Liver (tissue), 9 donors: ENCODE measurements around the gene TMA7B. TPM values are rescaled to one million over a fixed set of nuclear protein-coding genes. Genes with fewer than 3 reads are reported as not detected.

Source experiments
- DNase-seq: peaks from one replicate; pipeline ENCODE4 v3.0.0-alpha.2; 2017; ENCODE audit warnings: low spot score
- H3K27ac ChIP-seq, 2 donors: one replicate each; pipeline ENCODE4 v1.7.0; 2013; ENCODE audit warnings: inconsistent platforms in 2 of 2, low read length in 2 of 2, control low read depth in 1 of 2, low read depth in 1 of 2, mild to moderate bottlenecking in 1 of 2
- H3K27me3 ChIP-seq, 4 donors: one replicate each; pipeline versions ENCODE4 v1.6.1 to v1.7.0; 2013; ENCODE audit warnings: low read length in 3 of 4, inconsistent platforms in 1 of 4, mild to moderate bottlenecking in 1 of 4, moderate library complexity in 1 of 4; ENCODE audit not compliant: control insufficient read depth in 4 of 4, insufficient read depth in 4 of 4
- H3K36me3 ChIP-seq, 4 donors: one replicate each; pipeline versions ENCODE4 v1.6.1 to v1.7.0; 2013; ENCODE audit warnings: low read length in 3 of 4, mild to moderate bottlenecking in 3 of 4, low read depth in 1 of 4, moderate library complexity in 1 of 4; ENCODE audit not compliant: control insufficient read depth in 4 of 4, insufficient read depth in 3 of 4
- H3K4me1 ChIP-seq, 4 donors: one replicate each; pipeline versions ENCODE4 v1.6.1 to v1.7.0; 2013; ENCODE audit warnings: low read length in 3 of 4, mild to moderate bottlenecking in 3 of 4, moderate library complexity in 1 of 4; ENCODE audit not compliant: control insufficient read depth in 4 of 4, insufficient read depth in 4 of 4
- H3K4me3 ChIP-seq, 3 donors: one replicate each; pipeline versions ENCODE4 v1.6.1 to v1.7.0; 2013; ENCODE audit warnings: low read length in 3 of 3, control low read depth in 1 of 3, low read depth in 1 of 3, mild to moderate bottlenecking in 1 of 3
- H3K9ac ChIP-seq, 2 donors: one replicate each; pipeline ENCODE4 v1.7.0; 2013; ENCODE audit warnings: low read length in 2 of 2, mild to moderate bottlenecking in 2 of 2, moderate library complexity in 2 of 2, control low read depth in 1 of 2, low read depth in 1 of 2
- H3K9me3 ChIP-seq, 4 donors: one replicate each; pipeline versions ENCODE4 v1.6.1 to v1.7.0; 2013; ENCODE audit warnings: low read length in 3 of 4; ENCODE audit not compliant: control insufficient read depth in 4 of 4
- EGR1 ChIP-seq, 2 donors: IDR thresholded peaks; 2 replicates each; pipeline ENCODE4 v1.6.1; 2016 to 2018; ENCODE audit warnings: antibody characterized with exemption in 2 of 2, low read depth in 2 of 2
- FOXA1 ChIP-seq: IDR thresholded peaks from 2 replicates; pipeline ENCODE4 v1.6.1; 2016; ENCODE audit warnings: antibody characterized with exemption
- FOXA2 ChIP-seq: IDR thresholded peaks from 2 replicates; pipeline ENCODE4 v1.6.1; 2016; ENCODE audit warnings: antibody characterized with exemption
- GABPA ChIP-seq, 2 donors: IDR thresholded peaks in 1 of 2; conservative IDR thresholded peaks in 1 of 2; 2 replicates each; pipeline ENCODE4 v1.6.1; 2016; ENCODE audit warnings: antibody characterized with exemption in 2 of 2, mild to moderate bottlenecking in 1 of 2, moderate library complexity in 1 of 2
- HNF4G ChIP-seq: IDR thresholded peaks from 2 replicates; pipeline ENCODE4 v1.6.1; 2016; ENCODE audit warnings: antibody characterized with exemption
- JUND ChIP-seq, 2 donors: IDR thresholded peaks; 2 replicates each; pipeline ENCODE4 v1.6.1; 2016; ENCODE audit warnings: antibody characterized with exemption in 2 of 2
- NR2F2 ChIP-seq: IDR thresholded peaks from 2 replicates; pipeline ENCODE4 v1.6.1; 2016; ENCODE audit warnings: antibody characterized with exemption
- RXRA ChIP-seq, 2 donors: IDR thresholded peaks; 2 replicates each; pipeline ENCODE4 v1.6.1; 2017 to 2018; ENCODE audit warnings: antibody characterized with exemption in 2 of 2, mild to moderate bottlenecking in 1 of 2
- SP1 ChIP-seq: IDR thresholded peaks from 2 replicates; pipeline ENCODE4 v1.6.1; 2018; ENCODE audit warnings: antibody characterized with exemption, mild to moderate bottlenecking
- TAF1 ChIP-seq: conservative IDR thresholded peaks from 2 replicates; pipeline ENCODE4 v1.6.1; 2016; ENCODE audit warnings: antibody characterized with exemption, mild to moderate bottlenecking
- YY1 ChIP-seq: IDR thresholded peaks from 2 replicates; pipeline ENCODE4 v1.6.1; 2016; ENCODE audit warnings: antibody characterized with exemption, mild to moderate bottlenecking
- WGBS: extraction: QIAGEN DNeasy Blood & Tissue Kit; methylation state at CpG from one replicate; pipeline ENCODE4 v1.1.7; 2013; 5-methylcytosine and 5-hydroxymethylcytosine counted together
- polyA plus RNA-seq, 2 donors: library from polyadenylated mRNA; stranded (reverse) in 1 of 2; unstranded in 1 of 2; fragments of 200-250 nt in 1 of 2; fragments of >200 nt in 1 of 2; fragmentation: Nextera tagmentation in 1 of 2; extraction: Ambion mirVana in 1 of 2; gene quantifications; one replicate each; pipeline versions ENCODE4 v1.2.1 to v1.2.3, GENCODE V29; 2013 to 2015
- total RNA-seq, 2 donors: library from RNA; depleted of rRNA; stranded (reverse); fragments of >200 nt; gene quantifications; one replicate each; pipeline ENCODE4 v1.2.3, GENCODE V29; 2014
- TF ChIP-seq, protein P1 (sequence below): IDR thresholded peaks from 2 replicates; pipeline ENCODE4 v1.6.1; 2016; ENCODE audit warnings: antibody characterized with exemption, mild to moderate bottlenecking
- TF ChIP-seq, protein P2 (sequence below): IDR thresholded peaks from 2 replicates; pipeline ENCODE4 v1.6.1; 2016; ENCODE audit warnings: antibody characterized with exemption
- TF ChIP-seq, protein P3 (sequence below): fragments of 150-350 bp; IDR thresholded peaks from 2 replicates; pipeline ENCODE4 v1.5.1; 2017; ENCODE audit warnings: improper control_type of control experiment, low read depth, low read length; ENCODE audit not compliant: missing input control
- donor health status: healthy.
- donor health status: healthy.
- donor health status: healthy.
- donor health status: healthy.
- donor health status: healthy.

TMA7B gene
- total and polyA plus RNA-seq, 4 donors, result 0.25 to 2.1 TPM; not detected in 2

DNA sequence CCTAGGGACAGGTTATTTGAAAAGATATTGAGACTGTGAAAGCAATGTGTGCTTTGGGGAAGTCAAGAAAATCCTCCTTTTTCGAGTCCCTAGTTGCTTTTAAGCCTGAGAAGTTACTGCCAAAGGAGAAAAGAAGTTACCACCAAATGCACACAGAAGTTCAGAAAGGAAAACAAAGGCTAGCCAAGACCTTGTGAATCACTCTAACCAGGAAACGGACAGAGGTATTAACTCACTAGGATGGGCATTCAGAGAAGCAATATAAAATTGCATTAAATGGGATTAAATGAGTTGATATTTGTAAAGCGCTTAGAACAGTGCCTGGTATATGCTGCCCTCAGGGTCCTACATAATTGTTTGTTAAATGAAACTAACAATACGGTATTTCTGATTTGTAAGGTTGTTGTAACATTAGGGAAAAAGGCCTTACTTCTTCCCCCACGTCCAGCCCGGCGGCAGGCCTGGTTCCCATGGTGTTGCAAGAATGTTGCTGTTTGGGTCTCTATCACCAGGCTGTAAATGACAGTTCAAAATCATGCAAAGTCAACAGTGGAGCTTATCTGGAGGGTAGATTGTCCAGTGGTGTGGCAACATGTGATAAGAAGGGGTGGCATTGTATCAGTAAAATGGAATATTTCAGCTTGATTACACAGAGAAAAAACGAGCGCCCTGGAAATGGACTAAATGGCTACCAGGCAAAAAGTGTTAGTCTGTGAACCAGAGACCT lies 7.1 kb downstream of the TMA7B start:
- H3K4me1 ChIP-seq, result peaks cover 0 to 4% (median 0%) of the 10 kb centered on the region in 4 donors
- TF ChIP-seq, protein P1, sequence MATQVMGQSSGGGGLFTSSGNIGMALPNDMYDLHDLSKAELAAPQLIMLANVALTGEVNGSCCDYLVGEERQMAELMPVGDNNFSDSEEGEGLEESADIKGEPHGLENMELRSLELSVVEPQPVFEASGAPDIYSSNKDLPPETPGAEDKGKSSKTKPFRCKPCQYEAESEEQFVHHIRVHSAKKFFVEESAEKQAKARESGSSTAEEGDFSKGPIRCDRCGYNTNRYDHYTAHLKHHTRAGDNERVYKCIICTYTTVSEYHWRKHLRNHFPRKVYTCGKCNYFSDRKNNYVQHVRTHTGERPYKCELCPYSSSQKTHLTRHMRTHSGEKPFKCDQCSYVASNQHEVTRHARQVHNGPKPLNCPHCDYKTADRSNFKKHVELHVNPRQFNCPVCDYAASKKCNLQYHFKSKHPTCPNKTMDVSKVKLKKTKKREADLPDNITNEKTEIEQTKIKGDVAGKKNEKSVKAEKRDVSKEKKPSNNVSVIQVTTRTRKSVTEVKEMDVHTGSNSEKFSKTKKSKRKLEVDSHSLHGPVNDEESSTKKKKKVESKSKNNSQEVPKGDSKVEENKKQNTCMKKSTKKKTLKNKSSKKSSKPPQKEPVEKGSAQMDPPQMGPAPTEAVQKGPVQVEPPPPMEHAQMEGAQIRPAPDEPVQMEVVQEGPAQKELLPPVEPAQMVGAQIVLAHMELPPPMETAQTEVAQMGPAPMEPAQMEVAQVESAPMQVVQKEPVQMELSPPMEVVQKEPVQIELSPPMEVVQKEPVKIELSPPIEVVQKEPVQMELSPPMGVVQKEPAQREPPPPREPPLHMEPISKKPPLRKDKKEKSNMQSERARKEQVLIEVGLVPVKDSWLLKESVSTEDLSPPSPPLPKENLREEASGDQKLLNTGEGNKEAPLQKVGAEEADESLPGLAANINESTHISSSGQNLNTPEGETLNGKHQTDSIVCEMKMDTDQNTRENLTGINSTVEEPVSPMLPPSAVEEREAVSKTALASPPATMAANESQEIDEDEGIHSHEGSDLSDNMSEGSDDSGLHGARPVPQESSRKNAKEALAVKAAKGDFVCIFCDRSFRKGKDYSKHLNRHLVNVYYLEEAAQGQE, result no peak
- no peak for TF ChIP-seq EGR1 (IDR thresholded peaks at IDR 0.05; ENCODE audit: low read depth in 2 of 2)
- TF ChIP-seq FOXA2, result peak; percentile 6
- TF ChIP-seq FOXA1, result no peak
- no peak for TF ChIP-seq NR2F2
- TF ChIP-seq, protein P2, sequence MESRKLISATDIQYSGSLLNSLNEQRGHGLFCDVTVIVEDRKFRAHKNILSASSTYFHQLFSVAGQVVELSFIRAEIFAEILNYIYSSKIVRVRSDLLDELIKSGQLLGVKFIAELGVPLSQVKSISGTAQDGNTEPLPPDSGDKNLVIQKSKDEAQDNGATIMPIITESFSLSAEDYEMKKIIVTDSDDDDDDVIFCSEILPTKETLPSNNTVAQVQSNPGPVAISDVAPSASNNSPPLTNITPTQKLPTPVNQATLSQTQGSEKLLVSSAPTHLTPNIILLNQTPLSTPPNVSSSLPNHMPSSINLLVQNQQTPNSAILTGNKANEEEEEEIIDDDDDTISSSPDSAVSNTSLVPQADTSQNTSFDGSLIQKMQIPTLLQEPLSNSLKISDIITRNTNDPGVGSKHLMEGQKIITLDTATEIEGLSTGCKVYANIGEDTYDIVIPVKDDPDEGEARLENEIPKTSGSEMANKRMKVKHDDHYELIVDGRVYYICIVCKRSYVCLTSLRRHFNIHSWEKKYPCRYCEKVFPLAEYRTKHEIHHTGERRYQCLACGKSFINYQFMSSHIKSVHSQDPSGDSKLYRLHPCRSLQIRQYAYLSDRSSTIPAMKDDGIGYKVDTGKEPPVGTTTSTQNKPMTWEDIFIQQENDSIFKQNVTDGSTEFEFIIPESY, result no peak
- TF ChIP-seq JUND (IDR thresholded peaks at IDR 0.05), result no peak
- H3K27ac ChIP-seq, result no peak overlapping the region
- H3K27me3 ChIP-seq, result no peaks in the 10 kb centered on the region
- no peaks in the 10 kb centered on the region for H3K9me3 ChIP-seq
- 68% methylated on average over 9 of the region's 9 CpGs for WGBS
- DNase-seq, result no peak
- no peaks in the 10 kb centered on the region for H3K36me3 ChIP-seq
- no peak overlapping the region for H3K9ac ChIP-seq
- H3K4me3 ChIP-seq, result no peak overlapping the region

DNA sequence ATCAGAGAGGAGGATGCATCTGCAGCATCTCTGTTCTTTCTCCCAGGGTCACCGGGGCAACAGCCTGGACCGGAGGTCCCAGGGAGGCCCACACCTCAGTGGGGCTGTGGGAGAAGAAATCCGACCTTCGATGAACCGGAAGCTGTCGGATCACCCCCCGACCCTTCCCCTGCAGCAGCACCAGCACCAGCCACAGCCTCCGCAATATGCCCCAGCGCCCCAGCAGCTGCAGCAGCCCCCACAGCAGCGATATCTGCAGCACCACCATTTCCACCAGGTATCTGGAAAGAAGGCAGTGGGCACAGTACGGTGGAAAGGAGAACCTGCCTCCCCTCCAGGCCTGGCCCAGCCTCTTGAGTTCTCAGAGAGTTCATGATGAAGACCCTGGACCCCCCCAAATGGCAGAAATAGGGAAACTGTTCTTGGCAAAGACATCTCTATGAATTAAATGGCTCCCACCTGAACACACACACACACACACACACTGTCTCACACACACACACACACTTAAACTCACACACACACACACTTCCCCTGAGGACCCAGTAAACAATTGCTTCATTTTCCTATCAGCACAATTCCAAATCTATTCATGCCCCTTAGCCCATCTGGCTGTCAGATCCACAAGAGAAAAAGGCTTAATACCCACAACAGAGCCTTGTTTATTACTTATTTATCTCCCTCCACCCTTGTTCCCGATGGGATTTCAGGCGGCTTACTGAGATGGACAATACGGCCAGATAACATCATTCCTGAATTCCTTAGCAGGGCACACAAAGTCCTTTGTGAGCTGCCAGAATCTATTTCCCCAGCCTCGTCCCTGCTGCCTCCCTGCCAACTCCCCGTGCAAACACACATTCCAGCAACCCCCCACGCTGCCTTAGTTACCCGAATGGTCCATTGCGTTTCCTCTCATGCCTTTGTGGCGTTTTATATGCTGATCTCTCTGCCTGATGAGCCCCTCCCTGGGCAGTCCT lies 8.1 kb downstream of the TMA7B start:
- Histone ChIP-seq H3K4me3 (no peak overlapping the region), H3K9ac (no peak overlapping the region), H3K27ac (no peak overlapping the region), H3K4me1 (peaks cover 0 to 4% (median 0%) of the 10 kb centered on the region in 4 donors), H3K27me3 (no peaks in the 10 kb centered on the region), H3K36me3 (no peaks in the 10 kb centered on the region), H3K9me3 (no peaks in the 10 kb centered on the region)
- TF ChIP-seq RXRA (IDR thresholded peaks at IDR 0.05) (no peak), FOXA2 (no peak), SP1 (peak; percentile 53)
- 70% methylated on average over 20 of the region's 20 CpGs for WGBS
- no peak for DNase-seq

DNA sequence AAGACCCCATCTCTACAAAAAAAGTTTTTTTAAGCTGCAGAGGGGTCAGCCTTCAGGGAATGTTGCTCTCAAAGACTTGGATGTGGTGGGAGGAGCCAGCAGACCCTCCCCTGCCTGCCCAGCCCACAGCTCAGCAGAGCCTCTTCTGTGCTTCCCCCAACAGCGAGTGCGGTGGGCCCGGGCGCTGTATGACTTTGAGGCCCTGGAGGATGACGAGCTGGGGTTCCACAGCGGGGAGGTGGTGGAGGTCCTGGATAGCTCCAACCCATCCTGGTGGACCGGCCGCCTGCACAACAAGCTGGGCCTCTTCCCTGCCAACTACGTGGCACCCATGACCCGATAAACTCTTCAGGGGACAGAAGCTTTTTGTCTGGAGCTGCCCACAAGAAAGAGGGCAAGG lies 10.5 kb downstream of the TMA7B start:
- no peaks in the 10 kb centered on the region for H3K27me3 ChIP-seq
- WGBS, result 96% methylated on average over 10 of the region's 10 CpGs
- H3K9me3 ChIP-seq, result no peaks in the 10 kb centered on the region
- no peak overlapping the region for H3K9ac ChIP-seq
- H3K4me1 ChIP-seq, result peaks cover 0 to 4% (median 0%) of the 10 kb centered on the region in 4 donors
- H3K27ac ChIP-seq, result no peak overlapping the region
- H3K4me3 ChIP-seq, result no peak overlapping the region
- no peak for DNase-seq
- H3K36me3 ChIP-seq, result no peaks in the 10 kb centered on the region
- TF ChIP-seq HNF4G (no peak), GABPA (IDR thresholded peaks at IDR 0.05 in 1 of 2, conservative IDR thresholded peaks at IDR 0.05 in 1 of 2) (no peak), YY1 (no peak), TAF1 (no peak), SP1 (no peak), EGR1 (IDR thresholded peaks at IDR 0.05; ENCODE audit: low read depth in 2 of 2) (no peak), JUND (IDR thresholded peaks at IDR 0.05) (no peak)
- TF ChIP-seq, protein P1, result no peak
- TF ChIP-seq, protein P3, sequence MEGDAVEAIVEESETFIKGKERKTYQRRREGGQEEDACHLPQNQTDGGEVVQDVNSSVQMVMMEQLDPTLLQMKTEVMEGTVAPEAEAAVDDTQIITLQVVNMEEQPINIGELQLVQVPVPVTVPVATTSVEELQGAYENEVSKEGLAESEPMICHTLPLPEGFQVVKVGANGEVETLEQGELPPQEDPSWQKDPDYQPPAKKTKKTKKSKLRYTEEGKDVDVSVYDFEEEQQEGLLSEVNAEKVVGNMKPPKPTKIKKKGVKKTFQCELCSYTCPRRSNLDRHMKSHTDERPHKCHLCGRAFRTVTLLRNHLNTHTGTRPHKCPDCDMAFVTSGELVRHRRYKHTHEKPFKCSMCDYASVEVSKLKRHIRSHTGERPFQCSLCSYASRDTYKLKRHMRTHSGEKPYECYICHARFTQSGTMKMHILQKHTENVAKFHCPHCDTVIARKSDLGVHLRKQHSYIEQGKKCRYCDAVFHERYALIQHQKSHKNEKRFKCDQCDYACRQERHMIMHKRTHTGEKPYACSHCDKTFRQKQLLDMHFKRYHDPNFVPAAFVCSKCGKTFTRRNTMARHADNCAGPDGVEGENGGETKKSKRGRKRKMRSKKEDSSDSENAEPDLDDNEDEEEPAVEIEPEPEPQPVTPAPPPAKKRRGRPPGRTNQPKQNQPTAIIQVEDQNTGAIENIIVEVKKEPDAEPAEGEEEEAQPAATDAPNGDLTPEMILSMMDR, result no peak
